Measurements from ENCODE around the gene CCL4. TPM values are rescaled to one million over a fixed set of nuclear protein-coding genes. Genes with fewer than 3 reads are reported as not detected.

The CCL4 gene
- total RNA-seq, 2 donors from 2014 or later = 0.86 to 2.3 TPM

Other genes starting within 250 kb of the CCL4 start
- not detected for gene HEATR9, start 234.9 kb upstream of the CCL4 start, total RNA-seq
- gene CCL5, start 223.5 kb upstream of the CCL4 start, total RNA-seq = 1 to 10 TPM; 1.7 to 8.6 TPM
- not detected for gene RDM1, start 173.1 kb upstream of the CCL4 start, total RNA-seq
- gene LYZL6, start 160.1 kb upstream of the CCL4 start, total RNA-seq = not detected
- under 1 TPM in 1 of 2 donors, not detected in 1; 0.27 TPM for gene CCL16, start 122.3 kb upstream of the CCL4 start, total RNA-seq
- gene CCL14, start 117.1 kb upstream of the CCL4 start, total RNA-seq = 10 to 100 TPM in 1 of 2 donors, 1 to 10 TPM in 1; 7.2 to 47.7 TPM
- not detected for gene CCL15, start 102.3 kb upstream of the CCL4 start, total RNA-seq
- gene CCL23, start 85.9 kb upstream of the CCL4 start, total RNA-seq = 1 to 10 TPM in 1 of 2 donors, not detected in 1; 1.8 TPM
- 10 to 100 TPM; 10.2 to 16.0 TPM for gene CCL18, start 39.6 kb upstream of the CCL4 start, total RNA-seq
- gene CCL3, start 13.7 kb upstream of the CCL4 start, total RNA-seq = 1 to 10 TPM in 1 of 2 donors, under 1 TPM in 1; 0.82 to 1.1 TPM
- gene TBC1D3B, start 72.8 kb downstream of the CCL4 start, total RNA-seq = 1 to 10 TPM; 2.2 to 3.9 TPM
- gene CCL3L1, start 92.9 kb downstream of the CCL4 start, total RNA-seq = not detected
- gene CCL4L2, start 107.2 kb downstream of the CCL4 start, total RNA-seq = under 1 TPM in 1 of 2 donors, not detected in 1; 0.56 TPM
- gene TBC1D3I, start 160.7 kb downstream of the CCL4 start, total RNA-seq = under 1 TPM in 1 of 2 donors, not detected in 1; 0.18 TPM
- not detected for gene TBC1D3G, start 220.1 kb downstream of the CCL4 start, total RNA-seq